ENCODE results near the gene SLX9. TPM values are rescaled to one million over a fixed set of nuclear protein-coding genes. Genes with fewer than 3 reads are reported as not detected.

SLX9 gene
- total and polyA plus RNA-seq, 5 donors from 2014 or later = 7.6 to 21.8 (median 10.1) TPM

GRCh38 chr21:45015469-45015860 lies 75.6 kb downstream of the SLX9 start:
- H3K4me1 ChIP-seq (ENCODE audit: control insufficient read depth, insufficient read depth, low read length, poor library complexity, severe bottlenecking) = peaks cover 9% of the 10 kb centered on the region
- Mint-ChIP-seq H3K9me3 (peaks cover 0 to 7% (median 0%) of the 10 kb centered on the region in 7 donors), H3K4me1 (peaks cover 0 to 12% (median 6%) of the 10 kb centered on the region in 4 donors), H3K36me3 (no peaks in the 10 kb centered on the region), H3K27ac (no peak overlapping the region), H3K4me3 (no peak overlapping the region), H3K27me3 (peaks cover 51% of the 10 kb centered on the region)
- H3K4me3 ChIP-seq (ENCODE audit: low read depth, low read length) = no peak overlapping the region
- no peaks in the 10 kb centered on the region for H3K36me3 ChIP-seq (ENCODE audit: control insufficient read depth, insufficient read depth, low read length)
- H3K27me3 ChIP-seq (ENCODE audit: control insufficient read depth, insufficient read depth, low read length) = peaks cover 12% of the 10 kb centered on the region
- DNase-seq (no peak), ATAC-seq (ENCODE audit: low read depth in 2 of 2) (no peak)
- H3K9me3 ChIP-seq (ENCODE audit: control insufficient read depth in 2 of 2, low read length in 2 of 2) = no peaks in the 10 kb centered on the region
- H3K27ac ChIP-seq (ENCODE audit: insufficient read depth, low read length, poor library complexity, severe bottlenecking) = no peak overlapping the region

- Mint-ChIP-seq H3K4me3 (peak overlapping the region in 1 of 4 donors; percentile 63), H3K4me1 (peaks cover 0 to 12% (median 6%) of the 10 kb centered on the region in 4 donors), H3K27me3 (peaks cover 48% of the 10 kb centered on the region), H3K36me3 (no peaks in the 10 kb centered on the region), H3K27ac (no peak overlapping the region), H3K9me3 (peaks cover 0 to 7% (median 0%) of the 10 kb centered on the region in 7 donors)
- H3K4me3 ChIP-seq (ENCODE audit: low read depth, low read length) = no peak overlapping the region
- DNase-seq (no peak), ATAC-seq (ENCODE audit: low read depth in 2 of 2) (no peak)
- H3K27me3 ChIP-seq (ENCODE audit: control insufficient read depth, insufficient read depth, low read length) = peaks cover 12% of the 10 kb centered on the region
- H3K27ac ChIP-seq (ENCODE audit: insufficient read depth, low read length, poor library complexity, severe bottlenecking) = no peak overlapping the region
- H3K4me1 ChIP-seq (ENCODE audit: control insufficient read depth, insufficient read depth, low read length, poor library complexity, severe bottlenecking) = peaks cover 9% of the 10 kb centered on the region
- no peaks in the 10 kb centered on the region for H3K36me3 ChIP-seq (ENCODE audit: control insufficient read depth, insufficient read depth, low read length)
- no peaks in the 10 kb centered on the region for H3K9me3 ChIP-seq (ENCODE audit: control insufficient read depth in 2 of 2, low read length in 2 of 2)
Observed at GRCh38 chr21:45016031-45016405, 76.2 kb downstream of the SLX9 start.

DNA sequence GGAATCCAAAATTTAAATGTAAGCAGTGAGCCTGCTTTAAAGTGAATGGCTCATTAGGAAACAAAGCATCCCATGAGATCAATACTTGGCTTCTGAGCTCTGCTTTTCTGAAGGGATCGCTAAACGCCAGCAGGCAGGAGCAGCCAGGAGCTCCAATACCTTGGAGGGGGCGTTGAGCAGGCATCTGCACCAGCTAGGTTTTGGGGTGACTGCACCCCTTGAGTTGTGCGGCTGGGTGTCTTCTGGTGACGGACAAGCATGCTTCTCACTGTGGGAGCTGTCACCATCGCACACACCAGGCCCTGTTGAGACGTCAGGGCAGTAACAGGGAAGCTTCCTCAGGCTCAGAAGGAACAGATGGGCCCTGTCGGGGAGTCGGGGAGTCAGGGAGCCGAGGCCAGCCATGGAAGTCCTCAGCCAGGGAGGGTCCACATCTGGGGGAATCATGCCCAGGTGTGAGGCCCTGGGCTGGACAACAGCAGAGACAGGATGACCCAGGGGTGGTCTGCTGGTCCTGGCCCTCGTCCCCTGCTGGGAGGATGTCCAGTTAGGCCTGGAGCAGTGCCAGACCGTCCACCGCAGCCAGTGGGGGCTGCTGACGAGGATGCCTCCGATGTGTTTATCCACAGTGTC lies 76.7 kb downstream of the SLX9 start:
- DNase-seq (no peak), ATAC-seq (ENCODE audit: low read depth in 2 of 2) (no peak)
- Mint-ChIP-seq H3K27me3 (peaks cover 47% of the 10 kb centered on the region), H3K9me3 (peaks cover 0 to 7% (median 0%) of the 10 kb centered on the region in 7 donors), H3K4me3 (peak overlapping the region in 1 of 4 donors; percentile 63), H3K4me1 (peaks cover 0 to 12% (median 6%) of the 10 kb centered on the region in 4 donors), H3K36me3 (no peaks in the 10 kb centered on the region), H3K27ac (no peak overlapping the region)
- Histone ChIP-seq H3K4me3 (ENCODE audit: low read depth, low read length) (no peak overlapping the region), H3K36me3 (ENCODE audit: control insufficient read depth, insufficient read depth, low read length) (no peaks in the 10 kb centered on the region), H3K4me1 (ENCODE audit: control insufficient read depth, insufficient read depth, low read length, poor library complexity, severe bottlenecking) (peaks cover 9% of the 10 kb centered on the region), H3K27ac (ENCODE audit: insufficient read depth, low read length, poor library complexity, severe bottlenecking) (no peak overlapping the region), H3K27me3 (ENCODE audit: control insufficient read depth, insufficient read depth, low read length) (peaks cover 12% of the 10 kb centered on the region), H3K9me3 (ENCODE audit: control insufficient read depth in 2 of 2, low read length in 2 of 2) (no peaks in the 10 kb centered on the region)

GRCh38 chr21:45017039-45017960 lies 77.5 kb downstream of the SLX9 start:
- Mint-ChIP-seq H3K27me3 (peaks cover 50% of the 10 kb centered on the region), H3K36me3 (no peaks in the 10 kb centered on the region), H3K9me3 (peaks cover 0 to 7% (median 0%) of the 10 kb centered on the region in 7 donors), H3K27ac (peak overlapping the region in 1 of 3 donors; percentile 80), H3K4me3 (peak overlapping the region; percentile 44 to 87 (median 80)), H3K4me1 (peaks cover 0 to 12% (median 6%) of the 10 kb centered on the region in 4 donors)
- no peaks in the 10 kb centered on the region for H3K9me3 ChIP-seq (ENCODE audit: control insufficient read depth in 2 of 2, low read length in 2 of 2)
- H3K36me3 ChIP-seq (ENCODE audit: control insufficient read depth, insufficient read depth, low read length) = no peaks in the 10 kb centered on the region
- H3K4me1 ChIP-seq (ENCODE audit: control insufficient read depth, insufficient read depth, low read length, poor library complexity, severe bottlenecking) = peaks cover 9% of the 10 kb centered on the region
- no peak for ATAC-seq (ENCODE audit: low read depth in 2 of 2)
- H3K27me3 ChIP-seq (ENCODE audit: control insufficient read depth, insufficient read depth, low read length) = peaks cover 12% of the 10 kb centered on the region
- no peak overlapping the region for H3K27ac ChIP-seq (ENCODE audit: insufficient read depth, low read length, poor library complexity, severe bottlenecking)
- no peak overlapping the region for H3K4me3 ChIP-seq (ENCODE audit: low read depth, low read length)
- DNase-seq = no peak

DNA sequence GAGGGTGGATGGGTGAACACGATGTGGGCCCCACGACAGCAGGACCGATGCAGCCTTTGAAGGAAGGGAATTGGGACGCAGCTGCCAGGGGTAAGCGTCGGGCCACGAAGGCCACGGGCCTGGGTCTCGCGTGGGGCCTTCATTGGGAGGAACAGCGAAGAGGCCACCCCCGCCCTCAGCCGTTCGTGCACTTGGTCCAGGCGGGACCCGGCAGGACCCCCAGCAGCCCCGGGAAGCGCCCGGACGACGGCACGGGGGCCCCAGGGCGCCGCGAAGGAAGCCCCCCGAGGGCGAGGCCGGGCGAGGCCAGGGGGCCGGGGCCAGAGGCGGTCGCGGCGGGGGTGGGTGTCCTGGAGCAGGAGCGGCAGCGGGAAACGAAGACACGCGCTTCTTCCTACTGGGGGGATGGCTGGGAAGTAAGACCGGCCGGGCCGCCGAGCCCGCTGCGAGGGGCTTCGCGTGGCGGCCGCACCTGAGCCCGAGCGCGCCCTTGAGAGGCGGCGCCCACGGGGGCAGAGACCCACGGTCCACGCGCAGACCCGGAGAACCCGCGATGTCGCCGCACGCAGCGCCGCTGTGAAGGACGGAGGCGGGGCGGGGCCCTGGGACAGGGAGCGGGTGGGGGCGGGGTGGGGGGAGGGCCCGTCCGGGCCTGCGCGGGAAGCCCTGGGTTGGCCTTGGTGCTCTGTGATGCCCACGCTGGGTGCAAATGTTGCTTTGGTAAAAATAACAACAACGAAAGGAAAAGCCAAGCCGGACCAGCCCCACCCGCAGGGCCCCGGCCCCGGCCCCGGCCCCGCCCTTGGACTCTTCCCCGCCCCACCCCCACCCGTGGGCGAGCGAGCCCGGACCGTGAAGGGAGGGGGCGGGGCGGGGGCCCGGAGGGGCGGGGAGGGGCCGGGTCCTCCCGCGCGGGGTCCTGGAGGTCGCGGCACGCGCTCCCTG lies 78.6 kb downstream of the SLX9 start:
- Mint-ChIP-seq H3K36me3 (no peaks in the 10 kb centered on the region), H3K27me3 (peaks cover 58% of the 10 kb centered on the region), H3K27ac (no peak overlapping the region), H3K4me1 (peaks cover 0 to 12% (median 6%) of the 10 kb centered on the region in 4 donors), H3K4me3 (peak overlapping the region in 3 of 4 donors; percentile 80 to 87 (median 81)), H3K9me3 (peaks cover 0 to 5% (median under 1%) of the 10 kb centered on the region in 7 donors)
- H3K4me1 ChIP-seq (ENCODE audit: control insufficient read depth, insufficient read depth, low read length, poor library complexity, severe bottlenecking) = peaks cover 9% of the 10 kb centered on the region
- no peaks in the 10 kb centered on the region for H3K9me3 ChIP-seq (ENCODE audit: control insufficient read depth in 2 of 2, low read length in 2 of 2)
- H3K36me3 ChIP-seq (ENCODE audit: control insufficient read depth, insufficient read depth, low read length) = no peaks in the 10 kb centered on the region
- no peak overlapping the region for H3K27ac ChIP-seq (ENCODE audit: insufficient read depth, low read length, poor library complexity, severe bottlenecking)
- no peak for ATAC-seq (ENCODE audit: low read depth in 2 of 2)
- DNase-seq = no peak
- peaks cover 12% of the 10 kb centered on the region for H3K27me3 ChIP-seq (ENCODE audit: control insufficient read depth, insufficient read depth, low read length)
- no peak overlapping the region for H3K4me3 ChIP-seq (ENCODE audit: low read depth, low read length)

GRCh38 chr21:45019076-45019886 lies 79.5 kb downstream of the SLX9 start:
- Mint-ChIP-seq H3K27ac (peak overlapping the region in 1 of 3 donors; percentile 31), H3K4me3 (peak overlapping the region in 3 of 4 donors; percentile 39 to 57 (median 47)), H3K36me3 (no peaks in the 10 kb centered on the region), H3K4me1 (peaks cover 0 to 11% (median 6%) of the 10 kb centered on the region in 4 donors), H3K9me3 (peaks cover 0 to 6% (median 4%) of the 10 kb centered on the region in 7 donors), H3K27me3 (peaks cover 58% of the 10 kb centered on the region)
- DNase-seq (no peak), ATAC-seq (ENCODE audit: low read depth in 2 of 2) (no peak)
- peaks cover 9% of the 10 kb centered on the region for H3K4me1 ChIP-seq (ENCODE audit: control insufficient read depth, insufficient read depth, low read length, poor library complexity, severe bottlenecking)
- no peak overlapping the region for H3K4me3 ChIP-seq (ENCODE audit: low read depth, low read length)
- peaks cover 0 to 4% of the 10 kb centered on the region in 2 experiments for H3K9me3 ChIP-seq (ENCODE audit: control insufficient read depth in 2 of 2, low read length in 2 of 2)
- H3K27me3 ChIP-seq (ENCODE audit: control insufficient read depth, insufficient read depth, low read length) = peaks cover 12% of the 10 kb centered on the region
- H3K27ac ChIP-seq (ENCODE audit: insufficient read depth, low read length, poor library complexity, severe bottlenecking) = no peak overlapping the region
- no peaks in the 10 kb centered on the region for H3K36me3 ChIP-seq (ENCODE audit: control insufficient read depth, insufficient read depth, low read length)
